Hepatic stellate cell (primary cell): Measurements from ENCODE around the gene KRTAP19-4.
"Not testable (repeated sequence)": the region's sequence is repeated elsewhere in the genome, so short reads cannot be mapped to it uniquely, and the experiment has no call there.

Source experiments
- DNase-seq: peaks from one replicate; pipeline ENCODE4 v3.0.0; 2011; ENCODE audit warnings: low spot score

The KRTAP19-4 gene

GRCh38 chr21:30497065-30497464 is at the start of gene KRTAP19-4:
Gene KRTAP19-4 (minus strand): TSS chr21:30497165. CDS start chr21:30497110, 55 bp downstream.
- no peak for DNase-seq

- DNase-seq = no peak
Measured at GRCh38 chr21:30541764-30542163, 44.8 kb upstream of the KRTAP19-4 start, which contains the start of gene KRTAP19-6. Gene KRTAP19-6 (minus strand): TSS chr21:30541864. CDS start chr21:30541833, 31 bp downstream.

GRCh38 chr21:30518876-30519275 is 21.9 kb upstream of the KRTAP19-4 start:
- DNase-seq = no peak

- DNase-seq = no peak
Measured at GRCh38 chr21:30515681-30516080, 18.7 kb upstream of the KRTAP19-4 start.

- not testable (repeated sequence) for DNase-seq
Measured at GRCh38 chr21:30505621-30506205, 8.7 kb upstream of the KRTAP19-4 start.

GRCh38 chr21:30502041-30502440 is 5.1 kb upstream of the KRTAP19-4 start, which contains the start of gene KRTAP19-5:
Gene KRTAP19-5 (minus strand): TSS chr21:30502141. CDS start chr21:30502090, 51 bp downstream.
- DNase-seq = no peak

GRCh38 chr21:30491963-30492428 is 5.0 kb downstream of the KRTAP19-4 start, which contains the start of gene KRTAP19-3:
Gene KRTAP19-3 (minus strand): TSS chr21:30492013. CDS start chr21:30491957, 56 bp downstream.
- DNase-seq = no peak

- DNase-seq = no peak
Measured at GRCh38 chr21:30487336-30487735, 9.6 kb downstream of the KRTAP19-4 start, which contains the start of gene KRTAP19-2. Gene KRTAP19-2 (minus strand): TSS chr21:30487436. CDS start chr21:30487348, 88 bp downstream.

GRCh38 chr21:30486180-30486579 is 10.8 kb downstream of the KRTAP19-4 start:
- DNase-seq = no peak

- no peak for DNase-seq
Measured at GRCh38 chr21:30482130-30482529, 14.8 kb downstream of the KRTAP19-4 start.

GRCh38 chr21:30480145-30480544 is 16.8 kb downstream of the KRTAP19-4 start, which contains the start of gene KRTAP19-1:
Gene KRTAP19-1 (minus strand): TSS chr21:30480367. CDS start chr21:30480317, 50 bp downstream.
- no peak for DNase-seq

GRCh38 chr21:30479259-30479658 is 17.7 kb downstream of the KRTAP19-4 start:
- no peak for DNase-seq

GRCh38 chr21:30478004-30478403 is 19.0 kb downstream of the KRTAP19-4 start:
- no peak for DNase-seq

- DNase-seq = no peak
Measured at GRCh38 chr21:30468900-30469714, 27.9 kb downstream of the KRTAP19-4 start.

- DNase-seq = no peak
Measured at GRCh38 chr21:30463713-30464112, 33.3 kb downstream of the KRTAP19-4 start.

- DNase-seq = no peak
Measured at GRCh38 chr21:30448514-30448913, 48.5 kb downstream of the KRTAP19-4 start.

- no peak for DNase-seq
Measured at GRCh38 chr21:30447056-30447455, 49.9 kb downstream of the KRTAP19-4 start.
